GM23338 (cell line): ENCODE data around the gene MC2R. TPM values are rescaled to one million over a fixed set of nuclear protein-coding genes. Genes with fewer than 3 reads are reported as not detected.

Experiments used
- ATAC-seq: fragments of 200-7000 bp; cut with Tn5 transposase; 3 replicates; pipeline ENCODE4 v1.9.1; 2020
- DNase-seq: peaks from one replicate; pipeline ENCODE4 v3.0.0-alpha.2; 2015; ENCODE audit warnings: low spot score
- H2AFZ ChIP-seq: fragments of 200-600 bp; sonication (generic); 2 replicates; pipeline ENCODE4 v1.8.0; 2016; ENCODE audit warnings: antibody characterized with exemption, mild to moderate bottlenecking, moderate library complexity
- H3F3A ChIP-seq: fragments of 200-600 bp; sonication (generic); replicated peaks from 2 replicates; pipeline ENCODE4 v1.8.0; 2017; ENCODE audit warnings: antibody characterized with exemption, mixed run types, low read depth
- H3K27ac ChIP-seq: fragments of 200-600 bp; sonication (generic); 2 replicates; pipeline ENCODE4 v1.6.1; 2016; ENCODE audit warnings: low read depth
- H3K27me3 ChIP-seq: fragments of 200-600 bp; sonication (generic); 2 replicates; pipeline ENCODE4 v1.8.0; 2016; ENCODE audit warnings: mild to moderate bottlenecking, mixed run types, moderate library complexity; ENCODE audit not compliant: insufficient read depth
- H3K36me3 ChIP-seq: fragments of 200-600 bp; sonication (generic); 2 replicates; pipeline ENCODE4 v1.8.0; 2016; ENCODE audit warnings: mild to moderate bottlenecking; ENCODE audit not compliant: insufficient read depth
- H3K4me1 ChIP-seq: fragments of 200-600 bp; sonication (generic); 2 replicates; pipeline ENCODE4 v1.8.0; 2016; ENCODE audit warnings: mild to moderate bottlenecking, moderate library complexity; ENCODE audit not compliant: insufficient read depth
- H3K4me2 ChIP-seq: fragments of 200-600 bp; sonication (generic); 2 replicates; pipeline ENCODE4 v1.7.1; 2017; ENCODE audit warnings: mixed run types
- H3K4me3 ChIP-seq: fragments of 200-600 bp; sonication (generic); 2 replicates; pipeline ENCODE4 v1.6.1; 2016; ENCODE audit warnings: mixed run types
- H3K79me2 ChIP-seq: fragments of 200-600 bp; sonication (generic); replicated peaks from 2 replicates; pipeline ENCODE4 v1.8.0; 2017; ENCODE audit warnings: mild to moderate bottlenecking; ENCODE audit not compliant: insufficient read depth
- H3K9me2 ChIP-seq: fragments of 200-600 bp; sonication (generic); 2 replicates; pipeline ENCODE4 v1.8.0; 2017; ENCODE audit not compliant: insufficient read depth
- H4K20me1 ChIP-seq: fragments of 200-600 bp; sonication (generic); replicated peaks from 2 replicates; pipeline ENCODE4 v1.8.0; 2017; ENCODE audit warnings: mild to moderate bottlenecking; ENCODE audit not compliant: insufficient read depth
- H3K27ac Mint-ChIP-seq: 2 replicates; pipeline ENCODE4 v1.8.0; 2020; ENCODE audit warnings: inconsistent platforms, mild to moderate bottlenecking, moderate library complexity, mixed read lengths
- H3K27me3 Mint-ChIP-seq: 3 replicates; pipeline ENCODE4 v1.8.0; 2022; ENCODE audit warnings: low read depth, mild to moderate bottlenecking, moderate library complexity, mixed read lengths, inconsistent platforms; ENCODE audit not compliant: insufficient read depth, poor library complexity
- H3K36me3 Mint-ChIP-seq: 3 replicates; pipeline ENCODE4 v1.8.0; 2021; ENCODE audit warnings: low read depth, mild to moderate bottlenecking, inconsistent platforms, moderate library complexity, mixed read lengths
- H3K4me1 Mint-ChIP-seq: 3 replicates; pipeline ENCODE4 v1.8.0; 2020; ENCODE audit warnings: mild to moderate bottlenecking, inconsistent platforms, mixed read lengths
- H3K4me3 Mint-ChIP-seq: 3 replicates; pipeline ENCODE4 v1.8.0; 2021; ENCODE audit warnings: moderate library complexity, mild to moderate bottlenecking, inconsistent platforms, mixed read lengths
- H3K9me3 Mint-ChIP-seq: 3 replicates; pipeline ENCODE4 v1.8.0; 2020; ENCODE audit warnings: moderate library complexity, mild to moderate bottlenecking, inconsistent platforms, mixed read lengths
- EZH2phosphoT487 ChIP-seq: fragments of 200-600 bp; sonication (generic); IDR thresholded peaks from one replicate; pipeline ENCODE4 v1.8.1; 2018; ENCODE audit warnings: antibody characterized with exemption; ENCODE audit not compliant: unreplicated experiment
- JUNB ChIP-seq: IDR thresholded peaks from one replicate; pipeline ENCODE4 v1.6.1; 2016; ENCODE audit warnings: antibody characterized with exemption; ENCODE audit not compliant: unreplicated experiment
- NANOG ChIP-seq: IDR thresholded peaks from 2 replicates; pipeline ENCODE4 v1.6.1; 2016; ENCODE audit warnings: antibody characterized with exemption, borderline replicate concordance
- STAT1 ChIP-seq: IDR thresholded peaks from one replicate; pipeline ENCODE4 v1.6.1; 2016; ENCODE audit warnings: antibody characterized with exemption; ENCODE audit not compliant: unreplicated experiment
- ZNF331 ChIP-seq: fragments of 250-450 bp; sonication (Bioruptor Pico); IDR thresholded peaks from 2 replicates; pipeline ENCODE4 v1.5.0; 2020; ENCODE audit warnings: low read depth, mild to moderate bottlenecking, moderate library complexity
- polyA plus RNA-seq: library from polyadenylated mRNA; unstranded; fragments of >200 nt; fragmentation: Nextera tagmentation; extraction: Ambion mirVana; gene quantifications from 2 replicates; pipeline ENCODE4 v1.2.1, GENCODE V29; 2016
- total RNA-seq: library from RNA; depleted of rRNA; stranded (reverse); fragments of >200 nt; shearing (Covaris generic); gene quantifications from 2 replicates; pipeline ENCODE4 v1.2.3, GENCODE V29; 2014
- TF ChIP-seq, protein P1 (sequence below): IDR thresholded peaks from 2 replicates; pipeline ENCODE4 v1.6.1; 2016; ENCODE audit warnings: antibody characterized with exemption
- TF ChIP-seq, protein P2 (sequence below): IDR thresholded peaks from one replicate; pipeline ENCODE4 v1.6.1; 2018; ENCODE audit warnings: antibody characterized with exemption; ENCODE audit not compliant: unreplicated experiment
- TF ChIP-seq, protein P3 (sequence below), 2 experiments: fragments of 200-600 bp in 1 of 2; sonication (generic) in 1 of 2; conservative IDR thresholded peaks; 2 replicates each; pipeline versions ENCODE4 v1.5.1 to v1.6.1; 2016 to 2017; ENCODE audit warnings: antibody characterized with exemption in 2 of 2, low read depth in 2 of 2, mild to moderate bottlenecking in 2 of 2, moderate library complexity in 1 of 2

The MC2R gene
- total and polyA plus RNA-seq, 2 experiments from 2014 or later: not detected

DNA sequence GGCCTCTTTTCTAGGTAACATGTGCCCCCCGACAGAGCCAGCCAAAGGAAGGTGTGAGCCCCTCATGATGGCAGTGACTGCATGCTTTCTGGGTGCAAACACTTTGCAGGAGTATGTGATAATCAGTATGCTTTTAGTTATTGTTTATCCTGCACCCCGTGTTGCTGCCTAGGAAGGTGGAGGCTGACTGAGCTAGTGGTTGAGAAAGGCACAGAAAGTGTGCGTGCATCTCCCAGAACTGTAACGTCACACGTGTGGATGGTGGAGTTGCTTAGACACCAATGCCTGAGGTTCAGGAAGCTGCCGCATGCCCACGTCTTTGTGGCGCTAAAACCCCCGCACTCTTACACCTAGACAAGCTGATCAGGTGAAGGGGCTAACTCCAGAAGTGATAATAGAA, 580 bp downstream of the MC2R start (continued):
- no peak for TF ChIP-seq STAT1
- TF ChIP-seq JUNB: no peak
- no peak for TF ChIP-seq EZH2phosphoT487
- TF ChIP-seq ZNF331 (CRISPR knock-in tag): no peak
- no peak for TF ChIP-seq NANOG
- TF ChIP-seq, protein P1, sequence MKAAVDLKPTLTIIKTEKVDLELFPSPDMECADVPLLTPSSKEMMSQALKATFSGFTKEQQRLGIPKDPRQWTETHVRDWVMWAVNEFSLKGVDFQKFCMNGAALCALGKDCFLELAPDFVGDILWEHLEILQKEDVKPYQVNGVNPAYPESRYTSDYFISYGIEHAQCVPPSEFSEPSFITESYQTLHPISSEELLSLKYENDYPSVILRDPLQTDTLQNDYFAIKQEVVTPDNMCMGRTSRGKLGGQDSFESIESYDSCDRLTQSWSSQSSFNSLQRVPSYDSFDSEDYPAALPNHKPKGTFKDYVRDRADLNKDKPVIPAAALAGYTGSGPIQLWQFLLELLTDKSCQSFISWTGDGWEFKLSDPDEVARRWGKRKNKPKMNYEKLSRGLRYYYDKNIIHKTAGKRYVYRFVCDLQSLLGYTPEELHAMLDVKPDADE: no peak

DNA sequence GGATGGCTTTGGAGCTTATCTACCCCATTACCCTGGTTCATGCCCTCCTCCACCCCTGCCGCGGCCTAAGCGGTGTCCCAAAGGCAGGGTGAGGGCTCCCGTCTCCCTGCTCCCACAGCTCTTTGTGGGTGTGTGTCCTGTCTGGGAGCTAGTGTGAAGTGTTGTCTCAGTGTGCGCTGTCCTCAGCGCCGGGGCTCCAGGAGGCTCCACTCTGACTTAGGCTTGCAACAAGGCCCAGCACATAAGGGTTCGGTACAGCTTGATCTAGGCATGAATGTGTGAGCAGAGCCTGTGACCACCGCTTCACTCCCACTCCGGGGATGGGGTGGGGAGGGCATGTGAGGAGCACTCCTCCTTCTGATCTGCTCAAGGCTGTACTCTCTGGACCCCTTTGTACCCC, 1.2 kb downstream of the MC2R start:
- Mint-ChIP-seq H3K4me1 (no peaks in the 10 kb centered on the region; the same call in 2 of the 3 replicates), H3K9me3 (no peaks in the 10 kb centered on the region)

More for the DNA sequence above, 1.2 kb downstream of the MC2R start:
- no peaks in the 10 kb centered on the region for H3K4me1 ChIP-seq
- H3K36me3 Mint-ChIP-seq: no peaks in the 10 kb centered on the region
- no peak overlapping the region for H3K27ac Mint-ChIP-seq
- ATAC-seq (no peak), DNase-seq (no peak)
- H3K27me3 Mint-ChIP-seq: peaks cover 2% of the 10 kb centered on the region
- H2AFZ ChIP-seq: no peak overlapping the region; the same call in 1 of the 2 replicates
- H3K4me2 ChIP-seq: no peak overlapping the region
- H3K4me3 Mint-ChIP-seq: no peak overlapping the region
- no peak for TF ChIP-seq ZNF331 (CRISPR knock-in tag)
- TF ChIP-seq, protein P2, sequence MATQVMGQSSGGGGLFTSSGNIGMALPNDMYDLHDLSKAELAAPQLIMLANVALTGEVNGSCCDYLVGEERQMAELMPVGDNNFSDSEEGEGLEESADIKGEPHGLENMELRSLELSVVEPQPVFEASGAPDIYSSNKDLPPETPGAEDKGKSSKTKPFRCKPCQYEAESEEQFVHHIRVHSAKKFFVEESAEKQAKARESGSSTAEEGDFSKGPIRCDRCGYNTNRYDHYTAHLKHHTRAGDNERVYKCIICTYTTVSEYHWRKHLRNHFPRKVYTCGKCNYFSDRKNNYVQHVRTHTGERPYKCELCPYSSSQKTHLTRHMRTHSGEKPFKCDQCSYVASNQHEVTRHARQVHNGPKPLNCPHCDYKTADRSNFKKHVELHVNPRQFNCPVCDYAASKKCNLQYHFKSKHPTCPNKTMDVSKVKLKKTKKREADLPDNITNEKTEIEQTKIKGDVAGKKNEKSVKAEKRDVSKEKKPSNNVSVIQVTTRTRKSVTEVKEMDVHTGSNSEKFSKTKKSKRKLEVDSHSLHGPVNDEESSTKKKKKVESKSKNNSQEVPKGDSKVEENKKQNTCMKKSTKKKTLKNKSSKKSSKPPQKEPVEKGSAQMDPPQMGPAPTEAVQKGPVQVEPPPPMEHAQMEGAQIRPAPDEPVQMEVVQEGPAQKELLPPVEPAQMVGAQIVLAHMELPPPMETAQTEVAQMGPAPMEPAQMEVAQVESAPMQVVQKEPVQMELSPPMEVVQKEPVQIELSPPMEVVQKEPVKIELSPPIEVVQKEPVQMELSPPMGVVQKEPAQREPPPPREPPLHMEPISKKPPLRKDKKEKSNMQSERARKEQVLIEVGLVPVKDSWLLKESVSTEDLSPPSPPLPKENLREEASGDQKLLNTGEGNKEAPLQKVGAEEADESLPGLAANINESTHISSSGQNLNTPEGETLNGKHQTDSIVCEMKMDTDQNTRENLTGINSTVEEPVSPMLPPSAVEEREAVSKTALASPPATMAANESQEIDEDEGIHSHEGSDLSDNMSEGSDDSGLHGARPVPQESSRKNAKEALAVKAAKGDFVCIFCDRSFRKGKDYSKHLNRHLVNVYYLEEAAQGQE: no peak
- TF ChIP-seq JUNB: no peak
- TF ChIP-seq, protein P3, sequence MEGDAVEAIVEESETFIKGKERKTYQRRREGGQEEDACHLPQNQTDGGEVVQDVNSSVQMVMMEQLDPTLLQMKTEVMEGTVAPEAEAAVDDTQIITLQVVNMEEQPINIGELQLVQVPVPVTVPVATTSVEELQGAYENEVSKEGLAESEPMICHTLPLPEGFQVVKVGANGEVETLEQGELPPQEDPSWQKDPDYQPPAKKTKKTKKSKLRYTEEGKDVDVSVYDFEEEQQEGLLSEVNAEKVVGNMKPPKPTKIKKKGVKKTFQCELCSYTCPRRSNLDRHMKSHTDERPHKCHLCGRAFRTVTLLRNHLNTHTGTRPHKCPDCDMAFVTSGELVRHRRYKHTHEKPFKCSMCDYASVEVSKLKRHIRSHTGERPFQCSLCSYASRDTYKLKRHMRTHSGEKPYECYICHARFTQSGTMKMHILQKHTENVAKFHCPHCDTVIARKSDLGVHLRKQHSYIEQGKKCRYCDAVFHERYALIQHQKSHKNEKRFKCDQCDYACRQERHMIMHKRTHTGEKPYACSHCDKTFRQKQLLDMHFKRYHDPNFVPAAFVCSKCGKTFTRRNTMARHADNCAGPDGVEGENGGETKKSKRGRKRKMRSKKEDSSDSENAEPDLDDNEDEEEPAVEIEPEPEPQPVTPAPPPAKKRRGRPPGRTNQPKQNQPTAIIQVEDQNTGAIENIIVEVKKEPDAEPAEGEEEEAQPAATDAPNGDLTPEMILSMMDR (conservative IDR thresholded peaks at IDR 0.05; ENCODE audit: low read depth in 2 of 2): no peak
- H3F3A ChIP-seq: no peaks in the 10 kb centered on the region
- H3K9me2 ChIP-seq: no peaks in the 10 kb centered on the region; the same call in 1 of the 2 replicates
- no peaks in the 10 kb centered on the region for H4K20me1 ChIP-seq
- H3K36me3 ChIP-seq: no peaks in the 10 kb centered on the region
- no peak overlapping the region for H3K27ac ChIP-seq
- no peak overlapping the region for H3K4me3 ChIP-seq
- H3K79me2 ChIP-seq: no peaks in the 10 kb centered on the region
- H3K27me3 ChIP-seq: no peaks in the 10 kb centered on the region
